ENCODE measurements around the gene KLHL7.
"Not testable (repeated sequence)": the region's sequence is repeated elsewhere in the genome, so short reads cannot be mapped to it uniquely, and the experiment has no call there.

Gene KLHL7

GRCh38 chr7:23106823-23107663 is 1.5 kb downstream of the KLHL7 start:
- DNase-seq (ENCODE audit: low spot score): no peak

- DNase-seq (ENCODE audit: low spot score): no peak
Measured at GRCh38 chr7:23107781-23108180, 2.2 kb downstream of the KLHL7 start.

GRCh38 chr7:23108995-23109394 is 3.4 kb downstream of the KLHL7 start:
- no peak for DNase-seq (ENCODE audit: low spot score)

DNA sequence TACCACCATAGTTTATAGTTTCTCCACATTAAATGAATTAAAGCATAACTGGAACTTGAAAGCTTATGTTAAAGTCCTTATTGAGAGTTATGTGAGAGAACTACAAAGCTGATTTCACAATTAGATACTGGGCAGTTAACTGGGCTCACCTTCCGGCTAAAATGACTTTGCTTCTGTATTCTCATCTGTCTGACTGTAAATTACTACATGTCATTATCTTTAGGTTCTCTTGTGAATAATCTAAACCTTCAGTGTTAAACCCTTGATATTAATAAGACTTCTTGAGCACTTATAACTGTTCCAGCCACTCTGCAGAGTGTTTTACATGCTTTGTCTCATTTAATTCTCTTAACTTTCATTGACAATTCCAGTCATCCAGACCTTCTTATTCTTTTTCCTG is 3.9 kb downstream of the KLHL7 start:
- DNase-seq (ENCODE audit: low spot score): no peak

GRCh38 chr7:23114896-23115295 is 9.3 kb downstream of the KLHL7 start:
- no peak for DNase-seq (ENCODE audit: low spot score)

GRCh38 chr7:23115991-23116390 is 10.4 kb downstream of the KLHL7 start:
- no peak for DNase-seq (ENCODE audit: low spot score)

DNA sequence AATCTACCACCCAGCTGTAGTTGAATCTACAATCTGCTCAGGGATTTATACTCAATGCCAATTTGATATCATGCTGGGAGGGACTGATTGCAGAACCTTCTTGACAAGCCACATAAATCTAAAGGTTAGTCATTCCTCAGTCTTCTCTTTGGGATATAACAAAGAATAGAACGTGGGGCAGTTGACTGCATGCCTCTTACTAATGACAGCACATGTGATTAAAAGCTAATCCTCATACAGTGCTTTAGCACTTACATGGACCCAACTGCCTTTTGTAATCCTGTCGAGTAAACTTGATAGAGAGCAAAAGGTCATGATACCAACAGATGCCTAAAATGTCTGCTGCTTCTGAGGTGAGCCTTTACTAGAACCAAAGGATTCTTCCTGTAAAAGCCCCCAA is 12.3 kb downstream of the KLHL7 start:
- DNase-seq (ENCODE audit: low spot score): no peak

DNA sequence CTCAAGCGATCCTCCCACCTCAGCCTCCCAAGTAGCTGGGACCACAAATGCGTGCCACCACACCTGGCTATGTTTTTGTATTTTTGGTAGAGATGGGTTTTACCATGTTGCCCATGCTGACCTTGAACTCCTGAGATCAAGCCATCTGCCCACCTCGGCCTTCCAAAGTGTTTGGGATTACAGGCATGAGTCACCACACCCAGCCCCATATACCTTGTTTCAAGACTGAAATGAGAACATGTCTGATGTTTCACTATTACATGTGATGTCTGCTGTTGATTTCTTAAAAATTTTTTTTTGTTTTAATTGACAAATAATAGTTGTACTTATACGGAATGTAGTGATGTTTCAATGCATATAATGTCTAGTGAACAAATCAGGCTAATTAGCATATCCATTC is 14.5 kb downstream of the KLHL7 start:
- no peak for DNase-seq (ENCODE audit: low spot score)

GRCh38 chr7:23121165-23121564 is 15.6 kb downstream of the KLHL7 start:
- DNase-seq (ENCODE audit: low spot score): no peak

DNA sequence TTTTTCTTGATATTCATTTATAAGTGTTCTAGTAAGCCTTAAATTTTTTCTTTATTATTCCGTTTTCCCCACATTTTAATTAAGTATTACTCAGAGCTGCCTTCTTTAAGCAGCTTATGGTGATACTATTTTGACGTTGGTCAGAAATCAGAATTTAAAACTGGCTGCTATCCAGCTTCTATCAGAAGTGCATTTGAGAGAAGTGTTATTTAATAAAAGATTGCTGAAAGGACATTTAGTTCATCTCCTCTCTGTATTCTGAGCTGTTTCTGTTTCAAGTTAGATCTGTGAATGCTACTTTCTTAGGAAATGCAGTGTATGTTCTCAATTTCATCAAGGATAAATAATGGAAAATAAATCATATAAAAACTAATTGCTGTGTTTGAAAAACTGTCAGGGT is 17.4 kb downstream of the KLHL7 start:
- no peak for DNase-seq (ENCODE audit: low spot score)

DNA sequence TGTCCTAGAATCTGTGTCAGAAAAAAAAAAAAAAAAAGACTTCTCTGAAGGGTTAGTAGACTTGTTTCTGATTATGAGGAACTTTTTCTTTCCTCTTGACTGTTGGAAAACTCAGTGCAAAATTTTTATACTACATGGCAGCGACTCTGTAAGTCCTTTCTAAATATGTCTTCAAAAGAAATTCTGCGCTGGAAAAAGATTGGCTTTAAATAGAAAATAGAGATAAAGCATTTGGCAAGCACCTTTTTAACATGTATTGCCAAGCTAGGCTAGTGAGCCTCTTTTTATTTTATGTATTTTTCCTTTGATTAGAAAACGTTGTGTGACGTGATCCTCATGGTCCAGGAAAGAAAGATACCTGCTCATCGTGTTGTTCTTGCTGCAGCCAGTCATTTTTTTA is 17.9 kb downstream of the KLHL7 start:
- no peak for DNase-seq (ENCODE audit: low spot score)

DNA sequence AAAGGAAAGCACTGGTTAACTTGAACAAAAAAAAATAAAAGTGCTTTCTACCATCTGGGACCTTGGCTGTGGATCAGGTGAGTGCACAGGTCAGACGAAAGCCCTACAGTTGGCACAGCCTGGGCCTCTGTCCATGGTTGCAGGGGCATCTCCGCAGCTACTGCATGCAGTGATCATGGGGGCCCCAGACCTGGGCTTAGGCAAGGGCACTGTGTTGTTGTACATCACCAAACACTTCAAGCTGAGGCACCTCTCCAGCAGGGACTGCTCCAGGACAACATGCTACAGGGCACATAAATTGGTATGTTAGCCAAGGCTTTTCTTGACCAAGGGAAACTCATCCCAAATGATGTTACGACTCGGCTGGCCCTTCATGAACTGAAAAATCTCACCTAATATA is 23.5 kb downstream of the KLHL7 start:
- DNase-seq (ENCODE audit: low spot score): no peak

GRCh38 chr7:23131799-23132198 is 26.2 kb downstream of the KLHL7 start:
- DNase-seq (ENCODE audit: low spot score): not testable (repeated sequence)

GRCh38 chr7:23133797-23134196 is 28.2 kb downstream of the KLHL7 start:
- no peak for DNase-seq (ENCODE audit: low spot score)

DNA sequence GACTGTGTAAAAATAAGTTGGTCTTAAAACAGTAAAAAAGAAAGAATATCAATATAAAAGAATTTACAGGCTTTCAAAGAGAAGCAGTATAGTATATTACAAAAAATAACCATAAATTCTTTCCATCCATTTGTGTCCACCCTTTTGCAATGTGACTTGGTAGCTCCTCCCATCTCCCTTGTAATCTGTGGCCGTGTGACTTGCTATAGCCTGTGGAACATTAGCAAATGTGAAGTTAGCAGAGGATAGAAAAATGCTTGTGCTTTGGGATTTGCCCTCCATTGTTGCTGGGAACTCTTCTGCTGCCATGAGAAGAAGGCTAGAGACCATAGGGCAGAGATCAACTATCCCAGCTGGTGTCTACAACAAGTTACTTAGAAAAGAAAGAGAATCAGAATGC is 30.2 kb downstream of the KLHL7 start:
- DNase-seq (ENCODE audit: low spot score): no peak

DNA sequence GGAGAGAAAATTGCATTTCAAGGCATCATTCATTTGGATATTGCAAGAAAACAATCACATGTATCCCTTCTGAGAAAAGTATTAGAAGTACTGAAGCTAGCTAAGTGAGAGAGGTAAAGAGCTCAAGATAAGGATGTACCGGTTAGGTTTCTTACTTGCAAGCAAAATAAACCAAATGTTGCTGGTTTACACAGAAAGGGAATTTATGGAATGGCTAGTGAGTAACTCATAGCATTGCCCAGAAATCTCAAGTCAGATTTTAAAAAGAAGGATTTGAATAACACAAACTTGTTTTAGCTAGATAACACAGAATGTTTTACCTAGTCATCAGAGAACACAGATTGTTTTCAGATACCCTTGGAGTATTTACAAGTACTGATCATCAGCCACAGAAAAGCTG is 30.6 kb downstream of the KLHL7 start:
- no peak for DNase-seq (ENCODE audit: low spot score)

- DNase-seq (ENCODE audit: low spot score): no peak
Measured at GRCh38 chr7:23157679-23158078, 52.1 kb downstream of the KLHL7 start.

DNA sequence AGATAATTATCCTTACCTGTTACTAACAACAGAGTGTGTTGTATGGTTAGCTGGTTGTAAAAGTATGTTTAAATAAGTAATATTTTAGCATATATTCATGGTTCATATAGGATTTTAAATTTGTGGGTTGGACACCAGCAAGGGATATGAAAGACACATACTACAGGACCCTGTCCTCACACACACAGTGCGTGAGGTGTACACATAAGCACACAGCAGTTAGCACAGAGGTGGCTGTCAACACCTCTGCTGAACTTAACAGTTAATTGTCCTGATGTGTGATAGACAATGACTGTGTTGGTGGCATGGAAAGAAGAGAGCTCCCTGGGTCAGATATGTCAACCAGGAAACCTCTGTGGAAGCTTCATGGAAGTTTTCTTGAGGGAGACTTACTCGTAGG is 53.0 kb downstream of the KLHL7 start:
- DNase-seq (ENCODE audit: low spot score): no peak

GRCh38 chr7:23161482-23161881 is 55.9 kb downstream of the KLHL7 start:
- DNase-seq (ENCODE audit: low spot score): no peak

- no peak for DNase-seq (ENCODE audit: low spot score)
Measured at GRCh38 chr7:23164846-23165245, 59.3 kb downstream of the KLHL7 start.

GRCh38 chr7:23165316-23165715 is 59.7 kb downstream of the KLHL7 start:
- no peak for DNase-seq (ENCODE audit: low spot score)

- no peak for DNase-seq (ENCODE audit: low spot score)
Measured at GRCh38 chr7:23167691-23168090, 62.1 kb downstream of the KLHL7 start.

- no peak for DNase-seq (ENCODE audit: low spot score)
Measured at GRCh38 chr7:23168111-23168885, 62.7 kb downstream of the KLHL7 start.

GRCh38 chr7:23175938-23176337 is 70.4 kb downstream of the KLHL7 start:
- DNase-seq (ENCODE audit: low spot score): no peak

Measured in HuH-7 (cell line).